Stimulated activated CD4-positive, alpha-beta T cell treated with anti-CD3 and anti-CD28 coated beads, Interleukin-4, amount 100 ng/mL, for 24 hours (primary cell): ENCODE results near the gene CRYAB.
"Not testable (repeated sequence)": the region's sequence is repeated elsewhere in the genome, so short reads cannot be mapped to it uniquely, and the experiment has no call there.

Experiments
- DNase-seq: peaks from one replicate; pipeline ENCODE4 v3.0.0-alpha.2; 2020

The CRYAB gene

DNA sequence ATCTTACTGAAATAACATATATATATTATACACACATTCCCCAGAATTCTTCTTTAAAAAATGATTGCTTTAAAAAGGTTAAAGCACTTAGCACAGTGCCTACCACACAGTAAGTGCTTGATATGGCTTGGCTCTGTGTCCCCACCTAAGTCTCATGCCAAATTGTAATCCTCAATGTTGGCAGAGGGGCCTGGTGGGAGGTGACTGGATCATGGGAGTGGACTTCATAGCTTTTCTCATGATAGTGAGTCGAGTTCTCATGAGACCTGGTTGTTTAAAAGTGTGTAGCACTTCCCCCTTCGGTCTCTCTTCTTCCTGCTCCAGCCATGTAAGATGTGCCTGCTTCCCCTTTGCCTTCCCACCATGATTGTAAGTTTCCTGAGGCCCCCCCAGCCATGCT is 6.2 kb downstream of the CRYAB start:
- DNase-seq, result no peak

DNA sequence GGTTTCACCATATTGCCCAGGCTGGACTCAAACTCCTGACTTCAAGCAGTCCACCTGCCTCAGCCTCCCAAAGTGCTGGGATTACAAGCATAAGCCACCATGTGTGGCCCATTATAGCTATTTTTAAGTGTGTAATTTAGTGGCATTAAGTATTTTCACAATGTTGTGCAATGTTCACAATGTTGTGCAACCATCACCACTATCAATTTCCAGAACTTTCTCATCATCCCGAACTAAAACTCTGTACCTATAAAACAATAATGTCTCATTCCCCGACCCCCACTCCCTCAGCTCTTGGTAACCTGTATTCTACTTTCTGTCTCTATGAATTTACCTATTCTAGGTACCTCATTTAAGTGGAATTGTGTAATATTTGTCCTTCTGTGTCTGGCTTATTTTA is 24.7 kb downstream of the CRYAB start:
- no peak for DNase-seq

- DNase-seq, result no peak
Observed at GRCh38 chr11:111886032-111886431, 25.5 kb downstream of the CRYAB start.

DNA sequence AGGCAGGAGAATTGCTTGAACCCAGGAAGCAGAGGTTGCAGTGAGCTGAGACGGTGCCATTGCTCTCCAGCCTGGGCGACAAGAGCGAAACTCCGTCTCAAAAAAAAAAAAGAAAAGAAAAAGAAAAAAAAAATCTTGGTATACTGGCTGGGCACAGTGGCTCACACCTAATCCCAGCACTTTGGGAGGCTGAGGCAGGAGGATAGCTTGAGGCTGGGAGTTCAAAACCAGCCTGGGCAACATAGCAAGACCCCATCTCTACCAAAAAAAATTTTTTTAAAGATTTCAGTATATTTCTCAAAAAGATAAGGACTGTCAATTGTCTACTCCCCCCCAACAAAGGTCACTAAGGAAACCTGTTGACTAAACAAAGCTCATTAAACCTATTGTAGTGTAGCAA is 26.5 kb downstream of the CRYAB start:
- not testable (repeated sequence) for DNase-seq

GRCh38 chr11:111882202-111882601 is 29.4 kb downstream of the CRYAB start:
- DNase-seq, result no peak

GRCh38 chr11:111879637-111879960 is 32.0 kb downstream of the CRYAB start:
- DNase-seq, result no peak

DNA sequence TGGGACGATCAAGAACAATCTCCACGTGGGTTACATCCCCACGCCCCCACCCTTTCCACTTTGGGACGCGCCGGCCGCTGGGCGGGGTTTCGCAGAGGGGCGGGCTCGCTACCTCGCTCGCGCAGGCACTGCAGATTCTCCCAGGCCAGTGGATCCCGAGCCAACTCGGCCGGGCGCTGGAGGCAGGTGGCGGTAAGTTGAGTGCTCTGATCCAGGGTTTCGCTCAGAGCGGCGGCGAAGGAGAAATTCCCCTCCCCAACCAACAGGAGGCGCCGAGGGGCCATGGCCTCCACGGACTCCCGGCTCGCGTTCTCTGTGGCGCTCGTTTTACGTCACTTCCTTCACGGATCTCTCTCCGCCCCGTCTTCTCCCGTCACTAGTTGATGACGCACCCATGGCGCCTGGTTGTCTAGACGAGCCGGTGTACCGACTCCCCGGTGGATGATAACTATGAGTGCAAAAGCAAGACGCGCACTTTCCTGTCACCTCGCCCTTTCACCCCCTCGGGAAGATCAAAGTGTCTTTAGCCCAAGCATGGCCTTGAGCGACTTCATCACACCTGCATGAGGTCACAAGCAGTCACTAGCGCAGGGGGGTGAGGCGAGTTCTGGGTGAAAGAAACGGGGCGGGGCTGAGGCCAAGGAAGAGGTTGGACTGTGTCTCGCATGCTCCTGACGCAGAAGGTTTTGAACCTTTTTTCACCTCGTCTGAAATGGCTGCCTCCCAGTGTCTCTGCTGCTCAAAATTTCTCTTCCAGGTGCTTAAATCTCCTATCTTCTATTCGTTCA is 32.5 kb downstream of the CRYAB start, which contains the start of the genes CFAP68 and FDXACB1:
CFAP68 (plus strand) TSS at position 693 of the 788 bp plus-strand sequence; CDS start at position 713, 20 bp downstream.
FDXACB1 (minus strand) TSS at position 317 of the 788 bp plus-strand sequence; CDS start at position 284, 33 bp downstream.
- peak; percentile 95 for DNase-seq

- no peak for DNase-seq
Observed at GRCh38 chr11:111878385-111878848, 33.2 kb downstream of the CRYAB start.

- DNase-seq, result no peak
Observed at GRCh38 chr11:111871693-111872161, 39.8 kb downstream of the CRYAB start.

DNA sequence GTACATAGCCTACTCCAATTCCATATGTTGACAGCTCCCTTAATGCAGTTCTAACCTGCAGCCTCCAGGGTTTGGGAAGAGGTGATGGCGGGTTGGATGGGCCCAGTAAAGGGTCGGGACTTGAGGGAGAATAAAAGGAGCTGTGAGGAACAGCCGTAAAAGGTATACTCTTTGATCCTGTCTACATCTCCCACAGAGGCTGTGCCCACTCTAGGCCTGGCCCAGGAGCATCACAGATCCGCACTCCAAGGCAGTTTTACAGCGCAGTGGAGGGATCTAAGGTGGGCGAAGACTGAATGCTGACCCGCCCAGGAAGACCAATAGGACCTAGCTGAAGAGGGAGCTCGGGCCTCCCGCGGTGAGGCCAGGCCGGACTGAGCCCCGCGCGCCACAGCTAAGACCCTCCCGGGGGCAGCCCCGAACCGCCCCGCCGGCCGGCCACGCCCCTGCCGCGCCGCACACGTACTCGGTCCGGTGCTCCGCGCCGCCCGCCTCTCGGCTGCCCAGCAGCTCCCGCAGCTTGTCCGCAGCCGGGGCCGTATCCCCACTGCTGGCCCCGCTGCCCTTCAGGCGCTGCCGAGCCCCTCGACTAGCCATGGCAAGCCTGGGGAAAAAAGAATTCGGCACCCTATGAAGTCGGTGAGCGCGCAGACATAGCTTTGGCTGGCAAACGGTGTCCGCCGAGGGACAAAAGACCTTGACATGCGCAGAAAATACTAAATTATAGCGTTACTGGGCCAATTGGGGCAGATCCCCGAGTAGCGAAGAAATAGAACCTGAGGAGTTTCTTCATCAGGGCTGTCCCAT is 40.5 kb downstream of the CRYAB start, which contains the start of gene ALG9:
ALG9 (minus strand) TSS at position 696 of the 807 bp plus-strand sequence; CDS start at position 597, 99 bp downstream.
- DNase-seq, result peak; percentile 93

- DNase-seq, result no peak
Observed at GRCh38 chr11:111870522-111870885, 41.1 kb downstream of the CRYAB start.

- DNase-seq, result no peak
Observed at GRCh38 chr11:111870113-111870512, 41.5 kb downstream of the CRYAB start.

- no peak for DNase-seq
Observed at GRCh38 chr11:111860257-111860656, 51.3 kb downstream of the CRYAB start.
